NCI-H748 treated with DMSO at 0.1 percent for 48 hours (cell line): Measurements from ENCODE around the gene PRKAG3.
"Not testable (repeated sequence)": the region's sequence is repeated elsewhere in the genome, so short reads cannot be mapped to it uniquely, and the experiment has no call there.

Source experiments
- DNase-seq: peaks from one replicate; lab custom pipeline; 2025; lab: John Stamatoyannopoulos, UW

Gene PRKAG3

GRCh38 chr2:218780851-218781690, 50.5 kb downstream of the PRKAG3 start:
- peak; percentile 20 for DNase-seq

DNA sequence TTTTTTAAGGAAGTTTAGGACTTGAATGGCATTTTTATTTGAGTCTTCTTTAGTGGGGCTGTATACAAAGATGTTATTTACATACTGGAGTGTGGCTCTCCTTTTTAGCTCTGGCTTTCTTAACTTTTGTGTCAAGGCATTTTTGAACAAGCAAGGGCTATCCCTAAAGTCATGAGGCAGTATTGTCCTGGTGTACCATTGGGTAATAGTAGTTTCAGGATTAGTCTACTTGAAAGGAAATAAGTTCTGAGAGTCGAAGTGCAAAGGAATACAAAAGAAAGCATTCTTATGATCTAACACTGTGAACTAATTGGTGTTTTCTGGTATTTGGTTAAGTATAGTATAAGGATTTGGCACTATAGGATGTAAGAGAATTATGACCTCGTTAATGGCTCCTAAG, 51.6 kb downstream of the PRKAG3 start:
- DNase-seq, result no peak

DNA sequence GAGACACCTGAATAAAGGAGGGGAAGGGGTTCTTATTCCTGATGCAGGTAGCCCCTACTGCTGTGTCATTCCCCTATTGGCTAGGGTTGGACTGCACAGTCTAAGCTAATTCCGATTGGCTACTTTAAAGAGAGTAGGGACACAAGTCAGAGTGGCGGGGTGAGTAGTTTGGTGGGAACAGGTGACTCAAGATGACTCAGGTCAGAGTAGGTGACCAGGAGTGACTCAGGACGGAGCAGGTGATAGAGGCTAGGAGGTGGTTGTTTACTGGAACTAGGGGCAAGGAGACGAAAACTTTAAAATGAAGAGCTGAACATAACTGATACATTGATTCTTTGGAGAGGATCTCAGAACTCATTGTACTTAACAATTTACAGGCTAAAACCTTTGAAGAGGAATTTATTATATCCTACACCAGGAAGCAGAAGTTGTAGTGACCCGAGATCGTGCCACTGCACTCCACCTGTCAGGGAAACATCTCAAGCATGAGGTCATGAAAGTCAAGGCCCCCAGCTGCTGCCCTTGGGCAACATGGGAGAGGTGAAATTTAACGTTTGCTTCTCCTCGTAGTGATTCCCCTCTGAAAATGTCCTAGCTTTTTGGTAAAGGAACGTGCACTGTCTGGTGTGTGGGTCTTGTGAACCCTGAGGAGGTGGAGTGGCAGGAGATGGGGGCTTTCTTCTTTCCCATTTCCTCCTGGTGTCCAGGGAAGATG, 54.2 kb downstream of the PRKAG3 start:
- DNase-seq, result no peak

GRCh38 chr2:218776488-218776887, 55.1 kb downstream of the PRKAG3 start:
- DNase-seq, result no peak

DNA sequence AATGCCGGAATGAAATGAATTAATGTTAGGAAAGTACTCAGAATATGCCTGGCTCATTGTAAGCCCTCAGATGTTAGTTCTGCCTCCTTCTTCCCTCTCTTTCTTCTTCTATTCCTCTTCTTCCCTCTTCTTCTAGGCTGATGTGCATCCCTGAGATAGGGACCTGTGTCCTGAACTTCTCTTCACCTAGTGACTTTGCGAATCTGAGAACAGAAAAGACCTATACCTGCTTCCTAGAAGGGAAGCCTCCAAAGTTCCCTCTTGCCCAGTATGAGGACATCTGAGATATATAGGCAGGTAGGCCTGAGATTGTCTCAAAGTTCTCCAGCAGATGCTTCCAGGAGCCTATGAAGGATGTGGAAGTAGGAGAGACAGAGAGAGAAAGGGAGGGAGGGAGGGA, 57.7 kb downstream of the PRKAG3 start:
- no peak for DNase-seq

- not testable (repeated sequence) for DNase-seq
Observed at GRCh38 chr2:218772759-218773158, 58.8 kb downstream of the PRKAG3 start.
